HG03097 (cell line): ENCODE data around the gene ZNF57.
"Not testable (repeated sequence)": the region's sequence is repeated elsewhere in the genome, so short reads cannot be mapped to it uniquely, and the experiment has no call there.

Experiments
- ATAC-seq: cut with Tn5 transposase; IDR thresholded peaks from one replicate; pipeline ENCODE4 v1.9.1; 2021; ENCODE audit not compliant: unreplicated experiment, low FRiP score

Gene ZNF57

GRCh38 chr19:2900296-2901252 is at the start of gene ZNF57:
Gene ZNF57 (plus strand): TSS chr19:2900928. CDS start chr19:2901046, 118 bp downstream.
- peak; percentile 89 for ATAC-seq

- ATAC-seq, result no peak
Measured at GRCh38 chr19:2852598-2852997, 48.1 kb upstream of the ZNF57 start.

- no peak for ATAC-seq
Measured at GRCh38 chr19:2853015-2853606, 47.6 kb upstream of the ZNF57 start.

GRCh38 chr19:2854849-2855248 is 45.9 kb upstream of the ZNF57 start:
- no peak for ATAC-seq

GRCh38 chr19:2856457-2857050 is 44.2 kb upstream of the ZNF57 start:
- ATAC-seq, result no peak

- ATAC-seq, result no peak
Measured at GRCh38 chr19:2858864-2859263, 41.9 kb upstream of the ZNF57 start.

GRCh38 chr19:2863816-2864215 is 36.9 kb upstream of the ZNF57 start:
- ATAC-seq, result no peak

GRCh38 chr19:2865334-2866100 is 35.2 kb upstream of the ZNF57 start:
- ATAC-seq, result no peak

GRCh38 chr19:2866495-2867024 is 34.2 kb upstream of the ZNF57 start:
- no peak for ATAC-seq

GRCh38 chr19:2867025-2867991 is 33.4 kb upstream of the ZNF57 start, which contains the start of gene ZNF556:
Gene ZNF556 (plus strand): TSS chr19:2867335. CDS start chr19:2867422, 87 bp downstream.
- no peak for ATAC-seq

GRCh38 chr19:2869618-2870017 is 31.1 kb upstream of the ZNF57 start:
- no peak for ATAC-seq

- not testable (repeated sequence) for ATAC-seq
Measured at GRCh38 chr19:2872175-2872574, 28.6 kb upstream of the ZNF57 start.

GRCh38 chr19:2877398-2878331 is 23.1 kb upstream of the ZNF57 start:
- no peak for ATAC-seq

- no peak for ATAC-seq
Measured at GRCh38 chr19:2883686-2884439, 16.9 kb upstream of the ZNF57 start.

GRCh38 chr19:2885736-2886135 is 15.0 kb upstream of the ZNF57 start:
- no peak for ATAC-seq

GRCh38 chr19:2887391-2887914 is 13.3 kb upstream of the ZNF57 start:
- no peak for ATAC-seq

GRCh38 chr19:2888731-2889224 is 11.9 kb upstream of the ZNF57 start:
- no peak for ATAC-seq
